Renal cortical epithelial cell (primary cell): ENCODE results near the gene CUL1. TPM values are rescaled to one million over a fixed set of nuclear protein-coding genes. Genes with fewer than 3 reads are reported as not detected.

Experiments
- DNase-seq: peaks from one replicate; pipeline ENCODE4 v3.0.0-alpha.2; 2011; ENCODE audit warnings: low read depth
- total RNA-seq: library from RNA; depleted of rRNA; stranded (reverse); fragments of >200 nt; gene quantifications from 2 replicates; pipeline ENCODE4 v1.2.3, GENCODE V29; 2014

CUL1 gene
- total RNA-seq, 1 donor from 2014 or later: 69.2 TPM

GRCh38 chr7:148850564-148850963 is 151.9 kb downstream of the CUL1 start:
- no peak for DNase-seq

Other genes with a start within 250 kb of the CUL1 start
- not detected in 2 replicates for gene C7orf33, start 108.1 kb upstream of the CUL1 start, total RNA-seq
- gene EZH2, start 185.4 kb downstream of the CUL1 start, total RNA-seq: 7.9 and 10.1 TPM in 2 replicates